NCI-H1092 (cell line): ENCODE measurements around the gene CTCF.

ENCODE experiments used
- DNase-seq: peaks from one replicate; lab custom pipeline; 2025; lab: John Stamatoyannopoulos, UW

CTCF gene

DNA sequence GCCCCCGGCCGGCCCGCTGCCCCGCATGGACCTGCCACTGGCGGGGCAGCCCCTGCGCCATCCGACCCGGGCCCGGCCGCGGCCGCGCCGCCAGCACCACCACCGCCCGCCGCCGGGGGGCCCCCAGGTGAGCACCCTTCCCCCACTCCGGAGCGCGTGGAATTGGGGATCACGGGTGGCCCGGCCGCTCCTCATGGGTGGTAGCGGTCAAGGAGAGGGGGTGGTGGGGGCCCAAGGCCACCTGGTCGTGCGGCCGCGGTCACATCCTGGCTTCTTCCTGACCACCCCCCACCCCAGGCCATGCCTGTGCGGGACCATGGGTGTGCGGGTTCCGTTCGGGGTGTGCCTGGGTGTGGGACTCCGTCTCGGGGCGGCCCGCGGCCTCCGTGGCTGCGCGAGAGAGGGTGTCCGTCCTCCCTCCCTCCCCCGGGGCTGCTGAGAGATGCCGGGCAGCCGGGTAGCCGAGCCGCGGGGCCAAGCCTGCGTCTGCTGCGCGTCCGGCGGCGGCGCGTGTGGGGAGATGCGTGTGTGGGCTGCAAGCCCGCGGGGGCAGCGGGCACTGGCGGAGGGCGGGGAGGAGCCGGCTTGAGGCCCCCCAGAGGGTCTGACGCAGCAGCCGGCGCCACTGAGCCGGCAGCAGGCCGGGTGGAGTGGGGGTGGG lies 90.9 kb downstream of the CTCF start:
- DNase-seq = no peak

DNA sequence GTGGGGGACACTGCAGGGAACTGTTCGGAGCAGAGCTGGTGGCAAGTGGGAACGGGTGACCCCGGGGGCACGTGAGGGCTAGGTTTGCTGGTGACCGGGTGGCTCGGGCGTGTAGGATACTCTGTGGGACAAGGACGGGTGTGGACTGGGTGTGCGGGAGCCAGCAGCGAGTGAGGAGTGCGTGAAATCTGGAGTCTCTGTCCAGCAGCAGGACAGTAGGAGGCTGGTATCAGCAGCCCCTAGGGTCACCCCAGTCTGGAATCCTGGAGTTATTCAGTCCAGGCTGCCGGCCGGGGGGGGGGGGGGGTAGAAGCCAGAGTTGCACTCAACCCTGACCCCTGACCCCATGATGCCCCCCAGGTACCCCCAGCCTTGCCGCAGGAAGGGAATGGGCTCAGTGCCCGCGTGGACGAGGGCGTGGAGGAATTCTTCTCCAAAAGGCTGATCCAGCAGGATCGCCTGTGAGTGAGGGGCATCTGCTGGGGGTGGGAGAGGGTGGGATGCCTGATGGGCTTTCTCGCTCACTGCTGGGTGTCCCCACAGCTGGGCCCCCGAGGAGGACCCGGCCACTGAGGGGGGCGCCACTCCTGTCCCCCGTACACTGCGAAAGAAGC lies 91.6 kb downstream of the CTCF start:
- DNase-seq = no peak

GRCh38 chr16:67654403-67654911 lies 92.1 kb downstream of the CTCF start:
- no peak for DNase-seq

GRCh38 chr16:67655363-67655762 lies 93.0 kb downstream of the CTCF start:
- no peak for DNase-seq

- DNase-seq = no peak
Observed at GRCh38 chr16:67656344-67657016, 94.2 kb downstream of the CTCF start.

GRCh38 chr16:67657017-67657608 lies 94.8 kb downstream of the CTCF start:
- no peak for DNase-seq

- no peak for DNase-seq
Observed at GRCh38 chr16:67657751-67658518, 95.6 kb downstream of the CTCF start.

- DNase-seq = no peak
Observed at GRCh38 chr16:67658849-67659674, 96.7 kb downstream of the CTCF start.

DNA sequence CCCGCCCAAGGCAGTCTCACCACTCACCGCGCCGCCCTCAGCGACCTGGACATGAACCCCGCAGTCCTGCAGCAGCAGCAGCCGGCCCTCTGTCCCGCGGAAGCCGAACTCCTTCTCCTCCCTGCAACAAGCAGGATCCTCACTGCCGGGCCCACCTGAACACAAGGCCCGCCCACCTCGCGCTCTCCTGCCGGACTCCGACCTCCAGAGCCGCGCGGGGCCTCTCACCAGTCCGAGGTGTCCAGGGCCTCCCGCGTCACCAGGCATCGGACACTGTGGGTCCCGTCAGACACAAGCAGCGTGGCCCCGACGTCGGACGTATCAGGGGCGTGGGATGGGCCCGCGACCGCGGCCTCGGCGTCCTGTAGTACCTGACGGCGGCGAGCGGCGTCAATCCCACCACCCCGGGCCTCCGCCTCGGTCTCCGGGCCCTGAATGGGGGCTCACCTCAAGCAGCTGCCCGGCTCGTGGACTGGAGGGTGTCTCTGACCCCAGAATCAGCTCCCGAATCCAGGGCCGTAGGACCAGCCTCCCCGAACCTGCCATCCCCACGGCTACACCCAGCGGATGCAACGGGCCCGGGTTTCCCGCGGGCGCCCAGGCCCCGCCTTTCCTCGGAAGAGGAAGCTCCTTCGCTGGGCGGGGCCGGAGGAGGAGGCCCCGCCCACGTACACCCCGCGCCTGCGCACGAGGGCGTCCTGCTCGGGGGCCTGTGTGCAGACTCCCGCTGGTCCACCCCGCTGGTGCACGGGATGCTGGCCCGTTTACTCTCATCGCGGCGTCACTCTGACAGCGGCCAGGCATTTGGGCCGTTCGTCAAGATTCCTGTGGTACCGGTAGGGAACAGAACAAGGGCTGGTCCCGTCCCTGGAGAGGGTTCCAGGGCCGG lies 97.6 kb downstream of the CTCF start, which contains the start of gene ACD:
ACD (minus strand) TSS at position 586 of the 889 bp plus-strand sequence; CDS start at position 546, 40 bp downstream.
- peak; percentile 87 for DNase-seq

DNA sequence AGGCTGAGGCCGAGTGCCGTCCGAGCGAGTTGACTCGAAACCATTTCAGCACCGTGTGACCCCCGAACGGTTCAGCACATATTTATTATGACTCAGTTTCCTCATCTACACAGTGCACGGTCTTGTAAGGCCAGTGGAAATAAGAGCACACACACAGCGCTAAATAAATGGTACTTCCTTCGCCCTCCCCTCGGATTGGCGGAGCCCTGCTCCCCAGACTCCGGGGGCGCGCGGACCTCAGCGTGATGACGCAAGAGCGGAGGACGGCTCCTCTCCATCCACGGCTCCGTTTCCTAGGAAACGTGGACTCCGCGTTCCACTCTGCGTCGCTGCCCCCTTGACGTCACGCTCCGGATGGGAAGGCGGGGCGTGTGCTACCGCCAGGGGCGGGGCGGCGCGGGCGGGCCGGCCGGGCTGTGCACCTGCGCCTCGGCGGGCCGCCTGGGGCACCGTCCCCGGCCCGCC lies 98.3 kb downstream of the CTCF start, which contains the start of gene PARD6A:
PARD6A (plus strand) TSS at position 397 of the 465 bp plus-strand sequence. CDS start 79 bp downstream, outside the sequence.
- DNase-seq = peak; percentile 98

DNA sequence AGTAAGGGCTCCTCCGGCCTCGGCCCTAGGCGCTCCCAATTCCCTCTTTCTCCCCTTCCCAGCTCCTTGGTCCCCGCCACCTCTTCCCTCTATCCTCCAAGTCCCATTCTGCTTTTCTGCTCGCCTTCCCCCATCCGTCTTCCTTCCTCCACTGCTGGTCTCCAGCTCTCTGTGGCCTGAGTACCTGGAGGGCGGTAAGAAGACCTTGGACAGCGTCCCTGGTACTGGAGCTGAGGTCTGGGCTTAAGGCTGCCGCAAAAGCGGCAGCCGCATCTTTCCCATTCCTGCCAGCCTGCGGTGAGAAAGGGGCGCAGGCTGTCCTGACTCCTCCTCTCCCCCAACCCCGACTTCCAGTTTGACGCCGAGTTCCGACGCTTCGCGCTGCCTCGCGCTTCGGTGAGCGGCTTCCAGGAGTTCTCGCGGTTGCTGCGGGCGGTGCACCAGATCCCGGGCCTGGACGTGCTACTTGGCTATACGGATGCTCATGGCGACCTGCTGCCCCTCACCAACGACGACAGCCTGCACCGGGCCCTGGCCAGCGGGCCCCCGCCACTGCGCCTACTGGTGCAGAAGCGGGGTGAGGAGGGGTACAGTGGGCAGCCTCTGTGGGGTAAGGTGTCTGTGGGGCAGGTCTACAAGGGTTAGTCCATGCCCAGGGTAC lies 98.9 kb downstream of the CTCF start:
- DNase-seq = no peak

DNA sequence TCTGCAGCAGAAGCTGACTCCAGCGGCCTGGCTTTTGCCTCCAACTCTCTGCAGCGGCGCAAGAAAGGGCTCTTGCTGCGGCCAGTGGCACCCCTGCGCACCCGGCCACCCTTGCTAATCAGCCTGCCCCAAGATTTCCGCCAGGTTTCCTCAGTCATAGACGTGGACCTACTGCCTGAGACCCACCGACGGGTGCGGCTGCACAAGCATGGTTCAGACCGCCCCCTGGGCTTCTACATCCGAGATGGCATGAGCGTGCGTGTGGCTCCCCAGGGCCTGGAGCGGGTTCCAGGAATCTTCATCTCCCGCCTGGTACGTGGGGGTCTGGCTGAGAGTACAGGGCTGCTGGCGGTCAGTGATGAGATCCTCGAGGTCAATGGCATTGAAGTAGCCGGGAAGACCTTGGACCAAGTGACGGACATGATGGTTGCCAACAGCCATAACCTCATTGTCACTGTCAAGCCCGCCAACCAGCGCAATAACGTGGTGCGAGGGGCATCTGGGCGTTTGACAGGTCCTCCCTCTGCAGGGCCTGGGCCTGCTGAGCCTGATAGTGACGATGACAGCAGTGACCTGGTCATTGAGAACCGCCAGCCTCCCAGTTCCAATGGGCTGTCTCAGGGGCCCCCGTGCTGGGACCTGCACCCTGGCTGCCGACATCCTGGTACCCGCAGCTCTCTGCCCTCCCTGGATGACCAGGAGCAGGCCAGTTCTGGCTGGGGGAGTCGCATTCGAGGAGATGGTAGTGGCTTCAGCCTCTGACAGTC lies 99.7 kb downstream of the CTCF start:
- DNase-seq = no peak

GRCh38 chr16:67662653-67663010 lies 100.3 kb downstream of the CTCF start:
- no peak for DNase-seq

GRCh38 chr16:67663151-67663876 lies 101.0 kb downstream of the CTCF start:
- no peak for DNase-seq

GRCh38 chr16:67663877-67664222 lies 101.5 kb downstream of the CTCF start:
- no peak for DNase-seq

GRCh38 chr16:67664258-67664657 lies 101.9 kb downstream of the CTCF start:
- no peak for DNase-seq

- DNase-seq = no peak
Observed at GRCh38 chr16:67664871-67665270, 102.5 kb downstream of the CTCF start.

DNA sequence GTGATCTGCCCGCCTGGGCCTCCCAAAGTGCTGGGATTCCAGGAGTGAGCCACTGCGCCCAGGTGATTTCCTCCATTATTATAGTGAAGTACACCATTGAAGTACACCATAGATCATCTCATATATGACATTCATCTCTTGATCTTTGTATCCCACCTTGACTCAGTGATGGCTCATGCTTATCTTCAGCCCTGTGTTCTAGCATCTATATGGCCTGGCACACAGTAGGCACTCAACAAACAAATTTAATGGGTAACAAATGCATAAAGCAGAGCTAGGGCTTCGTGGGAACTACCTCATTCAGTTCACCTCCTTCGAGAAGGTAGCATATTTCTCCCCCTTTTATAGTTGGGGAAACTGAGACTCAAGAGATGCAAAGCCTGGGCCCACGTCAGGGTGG lies 103.3 kb downstream of the CTCF start:
- no peak for DNase-seq
